Mesodermal cell (in vitro differentiated cells): ENCODE results near the gene LYL1. TPM values are rescaled to one million over a fixed set of nuclear protein-coding genes. Genes with fewer than 3 reads are reported as not detected.
"Not testable (repeated sequence)": the region's sequence is repeated elsewhere in the genome, so short reads cannot be mapped to it uniquely, and the experiment has no call there.

Source experiments
- H3K27ac ChIP-seq: 2 replicates; pipeline ENCODE4 v1.7.0; 2013; ENCODE audit warnings: mild to moderate bottlenecking, low read depth, low read length, moderate library complexity; ENCODE audit not compliant: severe bottlenecking
- H3K36me3 ChIP-seq: 2 replicates; pipeline ENCODE4 v1.7.1; 2013; ENCODE audit warnings: mild to moderate bottlenecking, low read length, moderate library complexity; ENCODE audit not compliant: control insufficient read depth, insufficient read depth
- H3K4me1 ChIP-seq: one replicate; pipeline ENCODE4 v1.7.1; 2013; ENCODE audit warnings: mild to moderate bottlenecking, low read length; ENCODE audit not compliant: insufficient read depth, control insufficient read depth, poor library complexity, severe bottlenecking
- H3K4me3 ChIP-seq: 2 replicates; pipeline ENCODE4 v1.7.0; 2013; ENCODE audit warnings: low read length, control low read depth, mild to moderate bottlenecking; ENCODE audit not compliant: insufficient read depth, poor library complexity, severe bottlenecking; ENCODE audit errors: extremely low read depth
- H3K9me3 ChIP-seq: 2 replicates; pipeline ENCODE4 v1.7.1; 2013; ENCODE audit warnings: mild to moderate bottlenecking, low read length, moderate library complexity; ENCODE audit not compliant: control insufficient read depth
- WGBS, 2 experiments: methylation state at CpG; one replicate each; pipeline ENCODE4 v1.1.5; 2013; ENCODE audit warnings: missing lambda C conversion rate in 2 of 2; ENCODE audit not compliant: insufficient coverage in 2 of 2; 5-methylcytosine and 5-hydroxymethylcytosine counted together
- polyA plus RNA-seq, 2 experiments: library from polyadenylated mRNA; stranded (reverse); fragments of 50-300 nt; gene quantifications; one replicate each; pipeline ENCODE4 v1.2.3, GENCODE V29; 2013

LYL1 gene
- 14.3 TPM for polyA plus RNA-seq (2013, experiment 1 of 2)
- 10.6 TPM for polyA plus RNA-seq (2013, experiment 2 of 2)

- 5 to 9% methylated on average over 24 to 27 of the region's 47 CpGs for whole genome bisulfite sequencing, 2 experiments
- Histone ChIP-seq H3K27ac (peak within 1 kb of the TSS; percentile 50), H3K36me3 (peaks cover 21% of the 10 kb centered on the region), H3K4me1 (peaks cover 17% of the 10 kb centered on the region), H3K9me3 (no peaks in the 10 kb centered on the region), H3K4me3 (peak within 1 kb of the TSS; percentile 35)
Measured at GRCh38 chr19:13102666-13103580, at the start of gene LYL1. Gene LYL1 (minus strand): TSS chr19:13102858. CDS start chr19:13101171, 1,687 bp downstream.

DNA sequence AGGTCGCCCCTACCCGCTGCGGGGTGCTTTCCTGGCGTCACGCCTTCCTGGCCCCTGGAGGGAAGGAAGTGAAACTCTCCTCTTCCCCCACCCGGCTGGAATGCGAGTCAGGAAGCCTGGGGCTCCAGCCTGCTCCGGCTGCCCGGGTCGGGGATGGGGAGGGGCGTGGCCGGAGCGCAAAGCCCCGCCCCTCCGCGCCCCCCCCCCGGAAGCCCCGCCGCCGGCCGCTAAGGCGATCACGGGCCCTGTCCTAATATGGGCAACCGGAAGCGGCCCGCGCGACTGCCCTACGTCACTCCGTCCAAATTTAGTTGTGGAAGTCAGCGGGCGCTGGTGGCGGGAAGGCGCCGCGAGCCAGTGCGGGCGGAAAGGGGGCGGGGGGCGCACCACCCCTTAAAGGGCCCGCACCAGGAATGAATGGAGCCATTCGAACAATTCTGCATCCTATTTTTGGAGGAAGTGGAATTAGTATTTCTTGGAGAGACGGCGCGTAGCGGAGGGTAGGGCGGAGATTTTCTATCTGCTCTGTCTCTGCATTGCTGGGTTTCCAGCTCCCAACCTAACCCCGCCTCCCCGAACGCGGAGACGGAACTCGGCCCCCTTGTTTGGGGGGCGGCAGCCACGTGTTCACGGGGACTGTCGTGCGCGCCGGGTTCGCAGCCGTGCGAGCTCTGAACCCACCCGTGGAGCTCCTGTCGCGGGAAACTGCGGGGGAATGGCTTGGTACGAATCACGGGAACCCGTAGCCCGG is 49.1 kb upstream of the LYL1 start:
- peaks cover 16% of the 10 kb centered on the region for H3K36me3 ChIP-seq
- H3K4me1 ChIP-seq = peaks cover 5% of the 10 kb centered on the region
- peak overlapping the region; percentile 99 for H3K4me3 ChIP-seq
- H3K27ac ChIP-seq = peak overlapping the region; percentile 98
- WGBS, 2 experiments = 0% methylated on average over 37 to 47 of the region's 71 CpGs
- no peaks in the 10 kb centered on the region for H3K9me3 ChIP-seq

GRCh38 chr19:13150931-13151604 is 48.4 kb upstream of the LYL1 start:
- Histone ChIP-seq H3K27ac (peak overlapping the region; percentile 91), H3K4me3 (peak overlapping the region; percentile 99), H3K9me3 (no peaks in the 10 kb centered on the region), H3K36me3 (peaks cover 16% of the 10 kb centered on the region), H3K4me1 (peaks cover 4% of the 10 kb centered on the region)
- WGBS, 2 experiments = 1% methylated on average over 27 to 30 of the region's 34 CpGs

- peaks cover 16% of the 10 kb centered on the region for H3K36me3 ChIP-seq
- 0% methylated on average over 28 to 39 of the region's 51 CpGs for WGBS, 2 experiments
- peak within 1 kb of the TSS; percentile 99 for H3K4me3 ChIP-seq
- H3K9me3 ChIP-seq = no peaks in the 10 kb centered on the region
- no peaks in the 10 kb centered on the region for H3K4me1 ChIP-seq
- H3K27ac ChIP-seq = peak within 1 kb of the TSS; percentile 91
Measured at GRCh38 chr19:13150187-13150930, 47.7 kb upstream of the LYL1 start, which contains the start of the genes IER2 and STX10. Gene IER2 (plus strand): TSS chr19:13150411. CDS start chr19:13153187, 2,776 bp downstream. Gene STX10 (minus strand): TSS chr19:13150375. CDS start chr19:13150173, 202 bp downstream.

DNA sequence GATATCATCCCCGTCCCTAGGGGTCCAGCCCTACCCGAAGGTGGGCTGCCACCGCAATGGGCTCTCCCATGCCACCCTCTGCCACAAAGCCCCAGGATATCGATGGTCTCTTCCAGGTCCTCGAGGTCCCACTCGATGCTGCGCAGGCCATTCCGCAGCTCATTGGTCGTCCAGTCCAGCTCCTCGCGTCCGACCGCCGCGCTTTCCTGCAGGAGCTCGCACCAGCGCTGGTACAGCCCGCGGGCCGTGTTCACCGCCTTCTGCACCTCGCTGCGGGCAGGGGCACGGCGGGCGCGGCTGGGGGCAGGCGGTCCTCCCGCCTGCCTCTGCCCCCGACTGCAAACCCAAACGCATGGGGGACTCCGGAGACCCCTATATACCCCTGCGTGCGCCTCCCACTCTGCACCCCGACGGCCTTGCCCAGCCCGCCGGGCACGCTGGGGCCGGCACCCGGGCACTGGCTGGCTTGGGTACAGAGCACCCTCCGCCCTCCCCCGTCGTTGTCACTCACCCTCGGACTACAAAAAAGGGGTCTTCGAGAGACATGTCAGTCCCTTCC is 47.0 kb upstream of the LYL1 start:
- 0 to 1% methylated on average over 37 to 43 of the region's 46 CpGs for WGBS, 2 experiments
- H3K4me1 ChIP-seq = no peaks in the 10 kb centered on the region
- no peaks in the 10 kb centered on the region for H3K9me3 ChIP-seq
- peak overlapping the region; percentile 99 for H3K4me3 ChIP-seq
- H3K36me3 ChIP-seq = peaks cover 16% of the 10 kb centered on the region
- peak overlapping the region; percentile 43 for H3K27ac ChIP-seq

DNA sequence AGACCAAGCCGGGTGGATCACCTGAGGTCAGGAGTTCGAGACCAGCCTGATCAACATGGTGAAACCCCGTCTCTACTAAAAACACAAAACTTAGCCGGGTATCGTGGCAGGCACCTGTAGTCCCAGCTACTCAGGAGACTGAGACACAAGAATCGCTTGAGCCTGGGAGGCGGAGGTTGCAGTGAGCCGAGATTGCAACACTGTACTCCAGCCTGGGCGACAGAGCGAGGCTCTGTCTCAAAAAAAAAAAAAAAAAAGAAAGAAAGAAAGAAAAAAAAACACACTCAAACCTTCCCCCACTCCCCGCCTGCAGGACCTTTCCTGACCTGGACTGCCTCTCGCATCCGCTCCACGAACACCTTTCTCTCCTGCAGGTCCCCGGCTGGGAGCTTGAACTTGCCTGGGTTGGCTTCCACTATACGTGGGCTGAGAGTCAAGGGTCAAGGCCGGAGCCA is 46.5 kb upstream of the LYL1 start:
- Histone ChIP-seq H3K4me3 (peak overlapping the region; percentile 99), H3K36me3 (peaks cover 16% of the 10 kb centered on the region)
- not testable (repeated sequence) for H3K4me1 ChIP-seq, H3K9me3 ChIP-seq, H3K27ac ChIP-seq
- WGBS, 2 experiments = 62 to 88% methylated on average over 5 to 14 of the region's 17 CpGs

DNA sequence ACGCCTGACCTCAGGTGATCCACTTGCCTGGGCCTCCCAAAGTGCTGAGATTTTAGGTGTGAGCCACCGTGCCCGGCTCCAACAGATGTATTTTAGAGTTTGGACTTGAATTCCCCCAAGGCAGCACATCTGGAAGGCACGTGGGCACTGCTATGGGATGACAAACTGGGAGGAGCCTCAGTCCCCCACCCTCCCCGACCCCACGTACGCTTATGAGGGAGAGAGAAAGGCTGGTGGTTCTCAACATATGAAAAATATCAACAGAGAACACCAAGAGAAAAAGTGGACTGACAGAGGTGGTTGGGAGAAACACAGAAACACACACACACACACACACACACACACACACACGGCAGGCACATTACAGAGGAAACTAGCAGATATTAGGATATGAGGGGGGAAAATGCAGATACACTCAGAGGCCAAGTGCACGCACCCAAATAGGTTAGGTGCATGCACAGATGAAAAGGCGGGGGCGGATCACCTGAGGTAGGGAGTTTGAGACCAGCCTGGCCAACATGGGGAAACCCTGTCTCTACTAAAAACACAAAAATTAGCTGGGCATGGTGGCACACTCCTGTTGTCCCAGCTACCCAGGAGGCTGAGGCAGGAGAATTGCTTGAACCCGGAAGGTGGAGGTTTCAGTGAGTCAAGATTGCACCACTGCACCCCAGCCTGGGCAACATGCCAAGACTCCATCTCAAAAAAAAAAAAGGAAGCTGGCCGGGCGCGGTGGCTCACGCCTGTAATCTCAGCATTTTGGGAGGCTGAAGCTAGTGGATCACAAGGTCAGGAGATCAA is 44.3 kb upstream of the LYL1 start:
- no peaks in the 10 kb centered on the region for H3K9me3 ChIP-seq
- H3K4me1 ChIP-seq = no peaks in the 10 kb centered on the region
- H3K4me3 ChIP-seq = no peak overlapping the region
- H3K36me3 ChIP-seq = peaks cover 11% of the 10 kb centered on the region
- no peak overlapping the region for H3K27ac ChIP-seq
- 90 to 94% methylated on average over 7 to 8 of the region's 16 CpGs for WGBS, 2 experiments

DNA sequence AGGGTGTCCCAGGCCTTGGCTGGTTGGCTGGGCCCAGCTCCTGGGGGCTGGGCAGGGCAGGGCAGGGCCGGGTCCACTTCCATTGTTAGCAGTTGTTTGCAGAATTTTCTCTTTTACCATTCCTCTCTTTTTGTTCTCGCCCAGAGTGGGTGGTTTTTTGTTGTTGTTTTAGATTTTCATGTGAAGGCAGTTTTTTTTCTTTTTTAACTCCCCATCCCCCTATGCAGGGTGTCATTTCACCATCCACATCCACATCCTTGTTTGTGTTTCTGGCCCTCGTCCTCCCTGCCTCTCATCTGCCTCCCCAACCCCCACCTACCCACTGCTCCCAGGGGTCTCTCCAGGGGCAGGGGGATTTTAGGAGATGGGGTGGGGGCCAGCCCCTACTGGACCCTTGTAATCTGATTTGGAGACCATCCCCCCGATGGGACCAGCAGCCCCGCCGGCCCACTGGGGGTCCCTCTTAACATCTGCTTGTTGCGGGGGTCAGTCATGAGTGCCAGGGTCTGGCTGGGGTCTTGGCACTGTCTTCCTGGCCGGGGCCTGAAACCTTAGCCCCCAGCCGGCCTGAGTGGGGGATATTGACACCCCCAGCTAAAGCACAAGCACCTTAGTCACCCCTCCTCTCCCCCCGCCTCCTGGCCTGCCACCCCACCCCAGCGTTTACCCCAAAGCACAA is 37.1 kb upstream of the LYL1 start:
- H3K9me3 ChIP-seq = no peaks in the 10 kb centered on the region
- H3K4me3 ChIP-seq = no peak overlapping the region
- peaks cover 58% of the 10 kb centered on the region for H3K36me3 ChIP-seq
- H3K27ac ChIP-seq = no peak overlapping the region
- 90 to 100% methylated on average over 3 to 5 of the region's 11 CpGs for WGBS, 2 experiments
- H3K4me1 ChIP-seq = no peaks in the 10 kb centered on the region

DNA sequence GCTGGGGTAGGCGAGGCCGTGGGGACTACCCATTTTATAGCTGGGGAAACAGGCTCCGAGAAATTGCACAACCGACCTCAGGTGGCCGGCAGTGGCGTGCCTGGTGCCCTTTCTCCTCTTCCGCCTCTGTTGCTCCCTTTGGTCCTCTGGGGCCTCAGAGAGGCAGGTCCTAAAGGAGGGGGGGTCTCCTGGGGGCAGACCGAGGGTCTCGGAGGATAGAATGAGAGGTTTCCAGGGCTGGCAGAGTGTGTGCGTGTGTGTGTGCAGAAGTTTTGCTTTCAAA is 36.2 kb upstream of the LYL1 start:
- WGBS, 2 experiments = 85 to 93% methylated on average over 4 to 7 of the region's 10 CpGs

More for the DNA sequence above, 36.2 kb upstream of the LYL1 start:
- H3K9me3 ChIP-seq = no peaks in the 10 kb centered on the region
- no peak overlapping the region for H3K4me3 ChIP-seq
- no peaks in the 10 kb centered on the region for H3K4me1 ChIP-seq
- H3K27ac ChIP-seq = no peak overlapping the region
- peaks cover 59% of the 10 kb centered on the region for H3K36me3 ChIP-seq
